Measurements from ENCODE around the gene JADE2. TPM values are rescaled to one million over a fixed set of nuclear protein-coding genes. Genes with fewer than 3 reads are reported as not detected.

JADE2 gene
- total RNA-seq, 1 donor from 2014 or later, result 32.4 TPM

DNA sequence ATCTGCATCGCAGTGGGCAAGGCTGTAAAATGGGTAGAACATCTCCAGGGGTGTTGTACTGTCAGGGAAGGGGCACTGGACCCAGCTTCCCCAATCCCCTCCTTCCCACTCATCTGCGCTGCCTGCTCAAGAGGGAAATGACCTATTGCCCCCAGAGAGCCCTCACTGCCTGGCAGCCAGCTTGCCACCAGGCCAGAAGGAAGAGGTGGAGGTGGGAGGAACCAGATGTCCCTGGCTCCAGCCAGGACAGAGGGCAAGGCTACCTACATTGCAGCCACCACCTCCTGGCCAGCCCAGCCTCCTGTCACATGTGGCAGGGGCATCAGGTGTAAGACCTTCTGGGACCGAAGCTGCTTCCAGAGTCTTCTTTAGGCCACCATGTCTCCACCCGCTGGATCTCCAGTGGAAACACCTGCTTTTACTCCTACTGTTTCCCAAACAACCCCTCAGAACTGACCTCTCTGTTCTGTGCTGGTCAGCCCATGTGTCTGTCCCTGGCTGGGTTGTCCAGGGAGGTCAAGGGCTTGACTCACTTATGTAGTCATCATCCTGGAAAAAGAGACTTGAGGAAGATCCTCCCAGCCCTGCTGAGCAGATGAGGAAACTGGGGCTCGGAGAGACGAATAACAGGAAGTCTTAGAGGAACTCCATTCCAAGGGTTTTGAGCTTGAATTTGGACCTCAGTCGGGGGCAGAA, 42.3 kb downstream of the JADE2 start:
- Mint-ChIP-seq H3K9me3 (ENCODE audit: unreplicated experiment) (no peaks in the 10 kb centered on the region), H3K4me3 (ENCODE audit: unreplicated experiment) (no peak overlapping the region), H3K36me3 (ENCODE audit: unreplicated experiment) (peaks cover 36% of the 10 kb centered on the region), H3K27ac (ENCODE audit: unreplicated experiment) (peak overlapping the region; percentile 66), H3K27me3 (ENCODE audit: unreplicated experiment) (no peaks in the 10 kb centered on the region), H3K4me1 (ENCODE audit: unreplicated experiment) (peaks cover 10% of the 10 kb centered on the region)
- TF ChIP-seq, protein P1, sequence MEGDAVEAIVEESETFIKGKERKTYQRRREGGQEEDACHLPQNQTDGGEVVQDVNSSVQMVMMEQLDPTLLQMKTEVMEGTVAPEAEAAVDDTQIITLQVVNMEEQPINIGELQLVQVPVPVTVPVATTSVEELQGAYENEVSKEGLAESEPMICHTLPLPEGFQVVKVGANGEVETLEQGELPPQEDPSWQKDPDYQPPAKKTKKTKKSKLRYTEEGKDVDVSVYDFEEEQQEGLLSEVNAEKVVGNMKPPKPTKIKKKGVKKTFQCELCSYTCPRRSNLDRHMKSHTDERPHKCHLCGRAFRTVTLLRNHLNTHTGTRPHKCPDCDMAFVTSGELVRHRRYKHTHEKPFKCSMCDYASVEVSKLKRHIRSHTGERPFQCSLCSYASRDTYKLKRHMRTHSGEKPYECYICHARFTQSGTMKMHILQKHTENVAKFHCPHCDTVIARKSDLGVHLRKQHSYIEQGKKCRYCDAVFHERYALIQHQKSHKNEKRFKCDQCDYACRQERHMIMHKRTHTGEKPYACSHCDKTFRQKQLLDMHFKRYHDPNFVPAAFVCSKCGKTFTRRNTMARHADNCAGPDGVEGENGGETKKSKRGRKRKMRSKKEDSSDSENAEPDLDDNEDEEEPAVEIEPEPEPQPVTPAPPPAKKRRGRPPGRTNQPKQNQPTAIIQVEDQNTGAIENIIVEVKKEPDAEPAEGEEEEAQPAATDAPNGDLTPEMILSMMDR (IDR thresholded peaks at IDR 0.05), result no peak
- no peak for DNase-seq (ENCODE audit: extremely low spot score, unreplicated experiment)

- no peak for DNase-seq (ENCODE audit: extremely low spot score, unreplicated experiment)
- H3K27me3 Mint-ChIP-seq (ENCODE audit: unreplicated experiment), result no peaks in the 10 kb centered on the region
- peaks cover 10% of the 10 kb centered on the region for H3K4me1 Mint-ChIP-seq (ENCODE audit: unreplicated experiment)
- no peak overlapping the region for H3K4me3 Mint-ChIP-seq (ENCODE audit: unreplicated experiment)
- H3K36me3 Mint-ChIP-seq (ENCODE audit: unreplicated experiment), result peaks cover 34% of the 10 kb centered on the region
- TF ChIP-seq, protein P1 (IDR thresholded peaks at IDR 0.05), result no peak
- H3K9me3 Mint-ChIP-seq (ENCODE audit: unreplicated experiment), result no peaks in the 10 kb centered on the region
- H3K27ac Mint-ChIP-seq (ENCODE audit: unreplicated experiment), result peak overlapping the region; percentile 66
Measured at GRCh38 chr5:134568337-134568700, 42.8 kb downstream of the JADE2 start.

DNA sequence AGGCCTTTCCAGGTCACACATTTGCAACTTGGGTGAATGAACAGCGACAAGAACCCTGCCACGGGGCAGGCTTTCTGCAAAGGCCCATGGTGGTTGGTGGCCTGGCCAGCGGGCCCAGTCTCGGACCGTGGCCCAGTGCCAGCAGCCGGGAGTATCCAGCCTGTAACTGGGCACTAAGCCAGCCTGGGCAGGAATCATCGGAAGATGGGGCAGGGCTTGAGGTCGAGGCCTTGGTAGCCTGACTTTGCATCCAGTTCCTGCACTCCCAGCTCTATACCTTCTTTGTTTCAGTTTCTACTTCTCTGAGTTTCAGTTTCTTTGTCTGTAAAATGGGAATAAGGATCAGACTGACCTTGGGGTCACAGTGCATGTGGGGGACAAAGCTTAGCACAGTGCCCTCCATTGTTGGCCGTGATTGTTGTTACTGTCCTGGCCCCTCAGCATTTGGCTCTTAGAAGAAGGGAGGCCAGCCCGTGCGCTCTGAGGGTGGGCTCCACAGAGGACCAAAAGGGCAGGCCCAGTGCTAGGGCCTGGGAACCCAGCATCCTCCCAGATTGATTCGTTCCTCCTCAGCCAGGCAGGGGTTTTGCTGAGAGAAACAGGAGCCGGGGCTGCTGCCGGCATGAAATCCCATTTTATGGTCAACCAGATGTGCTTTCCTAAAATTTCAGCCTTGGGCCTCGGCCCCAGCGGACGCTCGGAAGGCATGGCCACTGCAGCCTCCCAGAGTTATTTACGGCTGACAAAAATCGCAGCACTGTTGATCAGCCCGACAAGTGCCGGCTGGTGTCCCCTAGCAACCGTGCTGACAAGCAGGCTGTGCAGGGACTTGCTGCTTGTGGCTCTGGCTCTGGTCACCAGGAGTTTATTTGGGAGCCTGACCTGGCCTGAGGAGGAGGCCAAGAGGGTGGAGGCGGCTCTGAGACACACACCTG, 43.6 kb downstream of the JADE2 start:
- no peak for DNase-seq (ENCODE audit: extremely low spot score, unreplicated experiment)
- Mint-ChIP-seq H3K4me1 (ENCODE audit: unreplicated experiment) (peaks cover 10% of the 10 kb centered on the region), H3K4me3 (ENCODE audit: unreplicated experiment) (no peak overlapping the region), H3K9me3 (ENCODE audit: unreplicated experiment) (no peaks in the 10 kb centered on the region), H3K36me3 (ENCODE audit: unreplicated experiment) (peaks cover 29% of the 10 kb centered on the region), H3K27me3 (ENCODE audit: unreplicated experiment) (no peaks in the 10 kb centered on the region), H3K27ac (ENCODE audit: unreplicated experiment) (no peak overlapping the region)
- TF ChIP-seq, protein P1 (IDR thresholded peaks at IDR 0.05), result no peak

- DNase-seq (ENCODE audit: extremely low spot score, unreplicated experiment), result no peak
- TF ChIP-seq, protein P1 (IDR thresholded peaks at IDR 0.05), result no peak
- no peaks in the 10 kb centered on the region for H3K9me3 Mint-ChIP-seq (ENCODE audit: unreplicated experiment)
- no peaks in the 10 kb centered on the region for H3K27me3 Mint-ChIP-seq (ENCODE audit: unreplicated experiment)
- H3K4me3 Mint-ChIP-seq (ENCODE audit: unreplicated experiment), result no peak overlapping the region
- H3K4me1 Mint-ChIP-seq (ENCODE audit: unreplicated experiment), result peaks cover 10% of the 10 kb centered on the region
- peaks cover 27% of the 10 kb centered on the region for H3K36me3 Mint-ChIP-seq (ENCODE audit: unreplicated experiment)
- H3K27ac Mint-ChIP-seq (ENCODE audit: unreplicated experiment), result no peak overlapping the region
Measured at GRCh38 chr5:134569758-134570364, 44.4 kb downstream of the JADE2 start.

DNA sequence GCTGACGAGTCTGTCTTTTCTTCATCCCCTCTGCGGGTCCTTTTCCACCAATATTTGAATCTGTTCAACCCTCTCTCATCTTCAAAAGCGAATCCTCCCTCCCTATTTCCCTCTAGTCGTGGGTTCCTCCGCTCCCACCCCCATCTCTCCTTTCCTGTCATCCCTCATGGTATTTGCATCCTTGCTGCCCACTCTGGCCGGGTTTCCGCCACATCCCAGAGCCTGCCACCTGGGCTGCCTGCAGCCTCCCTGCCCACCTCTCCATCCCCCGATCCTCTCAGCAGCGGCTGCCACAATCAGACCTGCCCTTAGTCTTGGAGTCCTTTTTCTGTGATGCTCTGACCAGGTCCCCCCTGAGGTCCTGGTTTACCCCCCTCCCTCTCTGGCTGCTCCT, 44.9 kb downstream of the JADE2 start:
- Mint-ChIP-seq H3K4me3 (ENCODE audit: unreplicated experiment) (no peak overlapping the region), H3K36me3 (ENCODE audit: unreplicated experiment) (peaks cover 31% of the 10 kb centered on the region), H3K4me1 (ENCODE audit: unreplicated experiment) (peaks cover 10% of the 10 kb centered on the region), H3K27ac (ENCODE audit: unreplicated experiment) (no peak overlapping the region), H3K9me3 (ENCODE audit: unreplicated experiment) (no peaks in the 10 kb centered on the region), H3K27me3 (ENCODE audit: unreplicated experiment) (no peaks in the 10 kb centered on the region)
- TF ChIP-seq, protein P1 (IDR thresholded peaks at IDR 0.05), result no peak
- no peak for DNase-seq (ENCODE audit: extremely low spot score, unreplicated experiment)

All from osteocyte (in vitro differentiated cells).